GM21619 (cell line): ENCODE data around the gene ARID5A.

Experiments
- ATAC-seq: cut with Tn5 transposase; IDR thresholded peaks from one replicate; pipeline ENCODE4 v1.9.1; 2021; ENCODE audit not compliant: unreplicated experiment

Gene ARID5A

DNA sequence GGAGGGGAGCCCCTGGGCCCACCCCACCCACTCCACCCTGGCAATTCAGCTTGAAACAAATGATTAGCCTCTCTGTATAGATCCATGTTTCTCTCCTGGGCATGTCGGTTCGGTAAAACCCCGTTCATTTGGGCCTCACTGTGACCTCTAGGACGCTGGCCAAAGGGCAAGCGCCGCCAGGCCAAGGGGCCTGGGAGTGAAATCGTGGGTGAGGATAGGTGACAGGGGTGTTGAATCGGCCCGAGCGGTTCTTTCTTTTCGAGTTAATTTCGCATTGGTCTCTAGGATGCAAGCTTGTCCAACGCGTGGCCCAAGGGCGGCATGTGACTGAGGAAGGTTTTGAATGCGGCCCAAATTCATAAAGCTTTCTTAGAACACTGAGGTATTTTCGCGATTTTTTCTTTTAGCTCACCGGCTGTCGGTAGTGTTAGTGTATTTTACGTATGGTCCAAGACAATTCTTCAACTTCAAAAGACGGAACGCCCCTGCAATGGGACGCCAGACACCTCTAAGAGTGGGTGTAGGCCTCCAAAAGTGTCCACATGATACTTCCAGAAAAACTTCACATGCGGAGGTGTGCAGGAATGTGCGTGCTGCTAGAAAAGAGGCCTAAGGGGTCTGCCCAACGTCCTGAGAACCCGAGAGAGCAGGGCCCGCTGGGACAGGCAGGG, 9.8 kb upstream of the ARID5A start:
- ATAC-seq: no peak

DNA sequence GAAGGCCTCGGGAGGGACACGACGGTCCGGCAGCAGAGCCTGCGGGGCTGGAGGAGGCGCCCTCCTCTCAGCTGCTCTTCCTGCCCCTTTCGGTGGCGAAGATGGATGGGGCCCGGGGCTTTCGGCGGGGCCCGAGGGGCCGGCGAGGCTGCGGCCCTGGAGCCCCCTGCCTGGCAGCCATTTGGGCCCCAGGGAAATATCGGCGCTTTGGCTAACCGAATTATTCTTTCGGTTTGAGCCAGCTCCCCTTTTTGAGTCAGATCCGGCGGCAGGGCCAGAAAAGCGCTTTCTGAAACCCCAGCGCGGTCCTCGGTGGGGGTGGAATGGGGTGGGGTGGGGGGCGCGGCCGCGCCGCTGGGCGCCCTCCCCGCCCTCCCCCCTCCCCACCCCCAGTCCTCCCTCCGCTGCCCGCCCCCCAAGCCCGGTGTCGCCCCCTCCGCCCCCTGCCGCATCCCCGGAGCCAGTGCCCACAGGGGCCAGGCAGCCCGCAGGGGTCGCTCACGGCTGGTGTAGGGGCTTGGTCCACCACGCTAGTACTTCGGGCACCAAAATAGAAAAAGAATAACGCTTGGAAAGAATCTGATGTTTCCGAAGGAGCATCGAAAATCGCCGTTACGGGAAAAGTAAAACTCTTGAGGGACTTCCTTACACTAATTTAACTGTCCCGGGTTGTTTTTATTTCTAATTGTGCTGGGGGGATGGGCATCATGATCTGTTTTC, 9.1 kb upstream of the ARID5A start:
- ATAC-seq: peak; percentile 30

DNA sequence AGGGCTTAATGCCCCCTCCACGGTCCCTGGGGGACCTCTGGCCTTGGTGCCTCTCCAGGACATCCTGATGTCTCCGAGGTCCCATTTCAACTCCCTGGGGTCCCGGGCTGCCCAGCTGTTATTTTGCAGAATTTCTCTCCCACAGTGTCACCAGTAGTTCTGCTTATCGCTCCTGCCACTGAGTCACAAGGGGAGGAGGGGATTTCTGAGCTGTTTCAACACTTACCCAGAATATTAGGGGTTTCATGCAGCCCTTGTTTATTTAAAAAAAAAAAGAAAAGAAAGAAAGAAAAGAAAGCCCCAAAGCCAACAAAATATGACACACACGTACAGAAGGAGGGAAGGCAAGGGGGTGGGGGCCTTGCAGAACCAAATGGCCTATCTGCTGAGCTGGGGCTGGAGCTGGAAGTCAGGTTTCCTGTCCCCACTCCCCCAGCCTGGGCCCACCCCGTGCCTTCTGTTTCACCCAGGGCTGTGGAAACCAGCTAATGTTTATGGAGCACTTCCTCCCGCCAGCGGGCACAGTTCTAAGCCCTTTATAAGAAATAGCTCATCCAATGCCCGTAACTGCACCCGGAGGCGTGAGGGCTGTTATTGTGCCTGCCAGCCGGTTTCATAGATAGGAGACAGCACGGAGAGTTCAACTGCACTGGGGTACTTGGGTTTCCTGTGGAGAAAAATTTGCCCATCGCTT, 8.4 kb upstream of the ARID5A start:
- ATAC-seq: no peak

DNA sequence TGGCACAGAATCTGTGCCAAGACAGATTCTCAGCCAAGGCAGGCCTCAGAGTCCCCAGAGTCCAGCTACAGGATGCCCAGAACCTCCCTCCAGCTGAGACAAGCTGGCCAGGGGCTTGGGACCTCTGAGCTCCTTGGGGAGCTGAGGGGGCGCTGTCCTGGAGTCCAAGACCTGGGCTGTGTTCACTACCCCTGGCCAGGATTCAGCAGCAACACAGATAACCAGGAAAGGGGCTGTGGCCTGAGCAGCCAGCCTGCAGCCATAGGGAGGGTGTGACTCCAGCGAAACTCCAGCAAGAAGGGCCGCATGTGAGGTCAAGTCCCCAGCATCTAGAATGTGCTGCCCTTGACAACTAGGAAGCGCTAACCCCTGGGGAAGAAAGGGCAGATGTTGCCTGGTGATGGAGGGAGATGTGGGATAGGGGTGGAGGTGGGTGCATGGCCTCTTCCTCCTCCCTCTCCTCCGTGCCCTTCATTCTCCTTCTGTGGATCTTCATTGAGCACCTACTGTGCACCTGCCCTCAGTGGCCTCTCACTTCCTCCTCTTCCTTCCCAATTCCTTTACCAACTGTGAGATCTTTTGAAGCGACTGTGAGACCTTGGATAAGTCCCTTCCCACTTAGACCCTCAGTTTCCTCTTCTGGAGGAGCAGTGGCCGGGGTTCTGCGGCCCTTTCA, 7.7 kb upstream of the ARID5A start:
- no peak for ATAC-seq

DNA sequence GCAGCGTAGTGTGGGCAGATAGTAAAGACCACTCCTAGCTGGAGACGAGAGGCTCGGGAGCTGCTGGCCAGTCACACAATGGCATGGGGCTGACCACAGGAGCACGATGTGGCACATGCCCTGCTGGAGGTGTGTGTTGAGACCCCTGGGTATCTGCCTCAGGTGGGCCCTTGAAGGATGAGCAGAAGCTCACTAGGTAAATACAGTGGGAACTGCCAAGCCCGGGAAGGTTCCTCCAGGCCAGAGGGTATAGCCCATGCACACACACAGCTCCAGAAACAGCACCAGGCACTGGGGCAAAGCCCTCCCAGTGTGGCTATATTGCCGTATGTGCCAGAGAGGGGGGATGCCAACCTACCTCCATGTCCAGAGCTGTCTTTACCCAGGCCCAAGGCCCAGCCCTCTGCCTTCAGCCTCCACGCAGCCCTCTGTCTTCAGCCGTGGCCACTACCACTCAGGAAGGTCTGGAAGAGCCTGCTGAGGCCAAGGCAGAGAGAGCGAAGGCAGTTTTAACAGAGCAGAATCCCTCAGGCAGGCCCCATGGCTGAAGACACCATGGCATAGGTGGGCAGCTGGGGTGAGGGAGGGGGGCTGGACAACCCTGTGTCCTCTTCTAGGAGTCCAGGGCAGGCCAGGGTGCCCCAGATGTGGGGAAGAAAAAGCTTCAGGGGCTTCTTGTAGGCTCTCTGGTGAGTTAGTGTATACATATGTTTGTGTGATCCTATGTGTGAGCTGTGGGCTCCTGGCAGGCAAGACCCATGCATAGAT, 7.0 kb upstream of the ARID5A start:
- no peak for ATAC-seq

DNA sequence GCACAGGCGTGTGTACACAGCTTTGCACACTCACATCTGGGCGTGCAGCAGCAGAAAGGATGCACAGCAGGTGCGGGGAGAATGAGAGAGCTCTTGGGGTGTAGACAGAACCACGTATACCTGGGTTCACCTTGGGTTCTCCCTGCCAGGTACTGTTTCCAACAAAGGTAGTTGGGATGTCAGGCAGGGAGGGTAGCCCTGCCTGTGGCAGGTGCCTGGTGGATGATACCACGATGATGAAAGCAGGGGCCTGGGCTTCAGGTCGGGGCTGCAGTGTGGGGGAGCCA, 6.5 kb upstream of the ARID5A start:
- no peak for ATAC-seq

DNA sequence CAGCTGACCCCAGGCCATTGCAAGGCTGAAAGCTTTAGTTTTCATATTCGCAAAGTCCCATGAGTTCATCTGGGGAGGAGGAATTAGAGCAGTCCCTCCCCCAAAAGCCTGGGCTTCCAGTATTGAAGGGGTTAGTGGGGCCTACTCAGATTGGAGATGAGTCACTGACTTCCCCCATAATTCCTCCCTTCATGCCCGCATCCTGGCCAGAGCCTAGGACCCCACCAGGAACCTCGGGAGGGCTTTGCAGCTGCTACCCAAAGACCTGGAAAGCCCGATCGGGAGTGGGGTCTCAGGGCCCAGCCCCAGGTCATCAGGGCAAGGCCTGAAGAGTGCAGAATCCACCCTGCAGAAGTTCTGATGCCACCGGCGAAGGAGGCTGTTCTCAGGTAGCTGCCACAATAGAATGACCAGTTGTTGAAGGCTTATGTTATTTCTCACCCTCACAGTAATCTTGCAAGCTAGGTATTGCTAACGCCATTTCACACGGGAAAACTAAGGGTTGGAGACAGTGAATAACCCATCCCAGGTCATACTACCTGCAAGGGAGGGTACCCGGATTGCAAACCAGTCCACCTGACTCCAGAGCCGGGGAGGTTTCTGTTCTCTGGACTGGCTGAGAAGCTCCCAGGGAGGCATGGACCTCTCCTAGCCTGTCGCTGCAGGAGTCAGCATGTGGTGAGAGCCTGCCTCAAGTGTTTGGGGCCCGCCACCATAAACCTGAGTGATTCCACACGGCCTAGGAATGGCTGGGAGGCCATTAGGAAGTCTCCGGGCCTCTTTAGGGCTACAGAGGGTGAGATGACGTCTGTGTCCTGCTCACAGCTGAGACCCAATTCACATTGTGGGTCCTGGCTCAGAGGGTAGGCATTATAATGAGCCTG, 5.8 kb upstream of the ARID5A start:
- ATAC-seq: no peak

DNA sequence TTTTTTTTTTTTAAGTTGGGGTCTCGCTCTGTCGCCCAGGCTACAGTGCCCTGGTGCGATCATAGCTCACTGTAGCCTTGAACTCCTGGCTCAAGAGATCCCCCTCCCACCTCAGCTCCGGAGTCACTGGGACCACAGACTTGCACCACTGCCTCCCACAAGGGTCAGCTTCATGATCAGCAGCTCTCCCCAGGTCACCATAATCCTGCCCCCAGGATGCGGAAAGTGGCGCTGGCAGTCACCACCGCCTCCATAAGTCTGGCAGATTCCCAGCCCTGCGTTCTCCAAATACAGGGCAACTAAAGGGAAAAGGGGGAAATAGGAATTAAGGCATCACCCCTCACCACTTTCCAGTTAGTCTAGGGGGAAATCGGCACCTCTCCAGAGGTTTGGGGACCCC, 5.2 kb upstream of the ARID5A start:
- ATAC-seq: no peak

DNA sequence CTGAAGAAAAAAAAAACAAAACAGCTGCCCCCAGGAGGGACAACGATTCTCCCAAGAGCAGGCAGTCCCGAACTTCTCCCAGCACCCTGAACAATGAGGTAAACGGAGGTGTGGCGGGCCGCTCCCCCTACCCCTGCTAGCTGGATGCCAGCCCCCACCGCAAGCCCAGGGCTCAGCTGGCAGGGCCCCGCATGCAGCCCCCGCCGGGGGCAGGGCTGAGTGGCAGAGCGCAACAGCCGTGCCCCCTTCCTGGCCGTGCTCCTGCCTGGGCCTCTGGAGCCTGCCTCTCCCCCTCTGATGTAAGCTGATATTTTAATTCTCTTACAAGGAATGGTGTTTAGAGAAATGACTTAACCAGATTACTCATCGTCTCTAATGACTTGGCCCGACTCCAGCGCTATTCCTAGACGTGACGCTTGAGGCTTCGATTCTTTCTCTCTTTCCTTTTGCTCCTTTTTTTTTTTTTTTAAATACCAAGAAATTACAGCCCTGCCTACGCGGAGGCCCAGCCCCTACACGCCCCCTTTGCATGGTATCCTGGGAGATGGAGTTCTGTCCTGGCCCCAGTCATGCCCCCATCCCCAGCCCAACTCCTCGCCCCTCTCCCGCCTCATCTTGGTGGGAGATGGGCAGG, 4.6 kb upstream of the ARID5A start:
- ATAC-seq: peak; percentile 24

DNA sequence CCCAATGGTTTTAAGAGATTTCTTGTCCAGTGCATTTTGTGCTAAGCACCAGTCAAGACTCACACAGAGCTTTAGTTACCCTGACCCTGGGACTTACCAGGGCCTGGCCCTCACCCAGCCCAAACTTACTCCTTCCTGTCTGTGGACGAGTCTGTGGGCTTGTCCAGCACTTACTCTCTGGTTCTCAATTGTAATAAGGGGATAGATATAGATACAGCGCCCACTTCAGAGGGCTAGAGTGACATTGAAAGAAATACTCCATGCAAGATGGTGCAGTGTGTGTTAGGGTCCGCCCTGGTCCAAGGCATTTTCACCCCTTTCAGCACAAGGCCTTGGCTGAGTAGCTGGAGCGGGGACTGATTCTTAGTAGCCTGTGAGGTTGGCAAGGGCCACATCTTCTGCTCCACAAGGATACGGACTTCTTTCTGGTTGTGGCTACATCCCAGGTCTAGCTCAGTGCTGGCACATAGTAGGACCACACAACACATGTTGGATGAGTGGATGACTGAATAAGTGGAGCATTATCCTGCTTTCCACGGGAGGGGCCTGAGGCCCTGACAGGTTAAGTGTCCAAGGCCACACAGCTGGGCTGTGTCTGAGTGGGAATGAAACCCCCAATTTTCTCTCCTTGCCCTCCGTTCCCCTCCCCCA, 3.8 kb upstream of the ARID5A start:
- ATAC-seq: no peak

DNA sequence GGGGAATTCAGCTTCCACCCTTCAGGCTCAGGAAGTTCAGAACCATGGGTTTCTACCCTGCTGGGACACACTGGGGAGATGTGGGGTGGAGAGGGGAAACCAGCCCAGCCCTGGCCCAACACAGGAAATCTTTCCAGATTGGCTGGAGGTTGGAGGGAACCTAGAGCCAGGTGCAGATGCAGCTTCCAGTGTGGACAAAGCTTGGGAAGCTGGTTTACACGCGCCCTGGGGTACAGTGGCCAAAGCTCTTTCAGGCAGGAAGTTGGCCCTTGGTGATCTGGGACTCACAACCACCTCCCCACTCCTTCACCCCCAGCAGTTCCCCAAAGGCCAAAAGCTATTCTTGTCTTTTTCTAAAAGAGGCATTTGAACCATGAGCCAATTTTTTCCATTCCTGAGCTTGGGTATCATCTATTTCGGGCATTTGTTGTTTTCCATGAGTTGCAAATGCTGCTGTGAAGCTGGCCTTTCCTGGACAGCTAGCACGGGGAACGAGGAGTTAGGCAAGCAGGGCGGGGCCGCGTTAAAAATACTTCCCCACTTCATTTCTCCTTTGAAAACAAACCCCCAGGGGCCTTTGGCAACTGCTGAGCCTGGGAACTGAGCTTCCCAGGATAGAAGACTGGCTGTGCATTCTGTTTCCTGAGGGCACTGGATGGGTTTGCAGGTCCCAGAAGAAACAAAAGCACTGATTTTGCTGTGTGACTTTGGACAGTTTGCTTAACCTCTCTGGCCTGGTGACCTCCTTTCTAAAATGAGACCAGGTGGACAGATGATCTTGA, 3.1 kb upstream of the ARID5A start:
- ATAC-seq: no peak

DNA sequence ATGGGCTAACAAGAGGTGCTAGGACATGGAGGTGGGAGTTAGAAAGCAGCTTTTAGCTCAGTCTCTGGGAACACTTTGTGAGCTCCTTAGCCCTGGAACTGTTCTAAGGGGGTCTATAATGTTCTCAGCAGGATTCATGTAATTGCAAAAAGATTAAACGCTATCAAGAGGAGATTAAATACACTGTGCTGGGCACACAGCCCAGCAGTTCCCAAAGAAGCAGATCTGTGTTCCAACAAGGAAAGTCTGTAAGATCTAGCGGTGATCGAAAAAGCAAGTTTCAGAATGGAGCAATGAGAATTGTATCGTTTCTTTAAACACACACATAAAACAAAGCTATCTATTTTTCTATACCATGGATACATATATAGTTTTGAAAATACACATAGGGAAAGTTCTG, 2.4 kb upstream of the ARID5A start:
- ATAC-seq: no peak

DNA sequence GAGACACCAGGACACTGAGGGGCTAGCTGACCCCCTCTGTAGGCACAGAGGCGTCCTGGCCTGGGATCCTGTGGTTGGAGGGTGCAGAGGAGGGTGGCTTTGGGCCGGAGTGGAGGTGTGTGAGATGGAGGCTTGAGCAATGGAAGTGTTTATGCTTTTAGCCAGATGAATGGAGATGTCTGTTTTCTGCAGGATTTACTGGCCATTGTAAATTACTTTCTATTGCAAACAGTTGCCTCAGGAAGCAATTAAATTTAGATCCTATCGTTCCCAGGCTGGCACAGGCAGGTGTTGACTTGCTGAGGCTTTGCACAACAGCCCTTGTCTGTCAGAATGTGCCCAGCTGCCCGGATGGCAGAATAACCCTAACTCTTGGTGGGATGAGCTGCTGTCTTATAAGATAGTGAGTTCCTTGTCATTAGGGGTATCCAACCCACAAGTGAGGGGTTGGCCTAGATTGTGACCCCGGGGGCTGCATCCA, 1.8 kb upstream of the ARID5A start:
- no peak for ATAC-seq

DNA sequence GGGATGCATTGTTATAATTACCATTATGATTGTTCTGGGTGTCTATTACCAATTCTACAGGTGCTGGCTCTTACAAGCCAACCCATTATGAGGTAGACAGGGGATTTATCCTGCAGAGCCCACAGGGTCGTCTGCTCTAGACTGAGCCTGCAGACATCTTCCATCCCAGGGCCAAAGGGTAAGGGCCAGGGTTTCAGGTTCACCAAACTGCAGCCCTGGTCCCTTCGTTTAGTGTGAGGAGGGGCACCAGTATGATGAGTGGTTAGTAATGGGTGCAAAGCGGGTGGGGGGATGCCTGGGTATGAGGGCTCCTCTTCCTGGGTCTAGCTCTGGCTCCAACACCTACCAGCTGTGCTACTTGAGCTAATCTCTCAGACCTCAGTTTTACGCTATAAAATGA, 1.2 kb upstream of the ARID5A start:
- ATAC-seq: no peak

DNA sequence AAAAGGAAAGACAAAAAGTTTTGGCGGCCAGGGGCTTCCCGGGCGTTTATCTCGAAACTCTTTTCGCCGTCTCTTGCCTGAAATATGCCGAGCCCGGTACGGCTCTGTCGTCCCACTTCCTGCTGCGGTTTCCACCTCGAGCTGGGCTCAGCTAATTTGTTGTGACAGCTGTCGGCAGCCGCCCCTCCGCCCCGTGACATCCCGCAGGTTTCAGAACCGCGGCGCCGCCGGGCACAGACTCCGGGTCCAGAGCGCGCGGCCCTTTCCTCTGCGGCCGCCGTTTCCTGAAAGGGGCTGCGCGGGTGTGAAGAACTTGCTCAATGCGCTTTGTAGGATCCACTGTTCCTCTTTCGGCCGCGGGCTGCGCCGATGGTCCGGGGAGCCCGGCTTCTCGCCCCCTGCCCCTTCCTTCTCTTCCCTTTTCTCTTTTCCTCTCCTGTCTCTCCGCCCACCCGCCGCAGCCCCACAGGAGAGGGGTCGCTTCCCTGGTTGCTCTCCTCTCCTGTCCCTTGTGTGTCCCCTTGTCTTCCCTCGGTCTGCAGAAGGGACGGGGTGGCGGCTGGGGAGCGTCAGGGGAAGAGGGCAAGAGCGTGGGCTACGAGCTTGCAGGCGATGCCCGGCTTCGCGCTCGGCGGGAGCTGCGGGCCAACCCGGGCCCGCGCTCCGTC, 648 bp downstream of the ARID5A start:
- ATAC-seq: peak; percentile 56

DNA sequence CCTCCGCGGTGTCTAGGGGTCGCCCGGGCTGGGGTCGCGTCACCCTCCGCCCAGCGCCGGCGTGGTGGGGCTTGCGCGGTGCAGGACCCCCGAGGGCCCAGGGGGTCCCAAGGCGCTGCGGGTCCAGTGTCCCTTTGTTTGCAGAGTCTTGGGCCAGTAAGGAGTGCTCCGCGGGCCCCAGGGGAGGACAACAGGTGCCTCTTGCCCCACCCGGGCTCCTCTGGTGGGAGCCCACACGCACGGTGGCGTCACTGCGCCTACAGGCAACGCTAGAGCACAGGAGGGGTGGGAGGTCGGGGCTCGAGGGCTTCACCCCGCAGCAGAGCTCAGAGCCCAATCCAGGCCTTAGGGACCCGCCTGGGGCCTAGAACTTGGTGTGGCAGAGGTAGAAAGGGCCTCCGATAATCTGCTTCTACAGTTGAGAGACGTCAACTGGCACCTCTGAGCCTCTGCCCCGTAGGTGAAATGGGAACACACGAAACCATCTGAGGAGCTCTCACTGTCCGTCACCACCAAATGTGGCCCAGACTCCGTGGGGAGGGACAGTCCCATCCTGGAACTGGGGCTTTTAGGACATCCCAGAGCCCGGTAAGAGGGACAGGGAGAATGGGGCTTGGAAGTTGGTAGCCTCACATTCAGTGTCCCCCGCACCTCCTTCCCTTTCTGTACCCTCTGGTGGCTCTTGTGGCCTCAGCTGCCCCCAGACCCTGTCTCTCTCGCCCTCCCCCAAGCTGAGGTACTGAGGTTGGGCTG, 1.4 kb downstream of the ARID5A start:
- no peak for ATAC-seq
